Germinal center (tissue), 1 donor: Measurements from ENCODE around the gene SGCD.

ENCODE experiments used
- DNase-seq: peaks from one replicate; pipeline ENCODE4 v3.0.0; 2012; ENCODE audit warnings: mixed read lengths, low spot score

Gene SGCD

DNA sequence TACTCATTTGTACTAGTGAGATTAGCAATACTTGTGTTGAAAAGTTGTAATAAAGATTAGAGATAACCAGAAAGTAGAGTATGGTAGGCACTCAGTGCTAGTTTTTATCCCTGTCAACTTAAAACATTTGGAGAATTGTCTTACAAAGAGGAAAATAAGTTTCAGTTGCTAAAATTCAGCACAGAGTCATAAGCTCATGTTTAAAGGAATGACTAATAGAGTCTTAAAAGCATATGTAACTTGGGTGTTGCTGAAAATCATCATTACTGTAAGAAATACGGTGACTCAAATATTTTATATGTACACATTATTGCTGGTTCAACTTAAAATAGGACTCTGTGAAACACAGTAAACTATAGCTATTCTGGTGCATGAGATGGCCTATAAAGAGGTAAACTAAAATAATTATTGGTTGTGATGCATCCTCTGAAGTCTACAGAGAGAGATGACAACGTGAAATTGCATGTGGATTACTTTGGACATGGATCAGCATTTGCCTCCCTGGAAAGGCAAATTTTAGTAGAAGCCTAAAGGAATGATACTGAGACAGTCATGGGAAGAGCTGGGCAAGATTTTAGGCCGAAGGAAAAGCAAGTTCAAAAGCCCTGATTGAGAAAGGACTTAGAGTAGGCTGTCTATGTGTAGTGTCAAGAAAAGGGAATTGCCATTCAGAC, 34.6 kb downstream of the SGCD start:
- DNase-seq, result no peak

DNA sequence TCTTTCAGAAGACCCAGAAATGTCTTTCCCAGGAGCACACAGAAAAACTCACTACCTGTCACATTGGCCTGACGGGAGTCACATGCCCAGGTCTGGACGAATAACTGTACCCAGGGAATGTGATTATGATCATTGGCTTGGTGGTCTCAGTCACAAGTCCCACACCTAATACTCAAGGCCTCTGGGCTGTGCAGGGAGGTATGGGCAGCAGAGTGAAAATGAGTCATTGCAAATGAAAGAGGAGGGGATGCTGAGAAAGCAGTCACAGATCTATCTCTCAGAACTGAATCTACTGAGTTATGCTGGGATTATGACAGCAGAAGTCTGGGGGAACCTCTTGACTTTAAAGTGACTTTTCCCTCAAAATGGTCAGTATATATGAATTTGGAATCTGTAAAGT, 36.9 kb downstream of the SGCD start:
- no peak for DNase-seq

DNA sequence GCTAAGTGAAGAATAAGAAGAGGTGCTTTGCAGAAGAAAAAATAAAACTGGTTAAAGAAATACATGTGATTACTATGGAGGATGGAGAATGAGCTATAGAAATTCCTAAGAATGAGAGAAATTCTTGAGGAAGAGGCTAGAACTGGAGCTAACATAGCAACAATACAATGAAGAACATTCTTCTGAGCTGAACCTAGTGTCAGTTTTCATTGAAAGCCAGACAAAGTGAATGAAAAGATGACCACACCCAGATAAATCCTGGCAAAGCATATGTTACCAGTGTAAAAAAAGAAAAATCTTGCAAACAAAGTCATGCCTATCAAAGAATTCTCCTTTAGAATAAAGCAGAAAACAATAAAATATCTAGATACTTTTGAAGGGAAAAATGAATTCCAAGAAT, 39.6 kb downstream of the SGCD start:
- no peak for DNase-seq

DNA sequence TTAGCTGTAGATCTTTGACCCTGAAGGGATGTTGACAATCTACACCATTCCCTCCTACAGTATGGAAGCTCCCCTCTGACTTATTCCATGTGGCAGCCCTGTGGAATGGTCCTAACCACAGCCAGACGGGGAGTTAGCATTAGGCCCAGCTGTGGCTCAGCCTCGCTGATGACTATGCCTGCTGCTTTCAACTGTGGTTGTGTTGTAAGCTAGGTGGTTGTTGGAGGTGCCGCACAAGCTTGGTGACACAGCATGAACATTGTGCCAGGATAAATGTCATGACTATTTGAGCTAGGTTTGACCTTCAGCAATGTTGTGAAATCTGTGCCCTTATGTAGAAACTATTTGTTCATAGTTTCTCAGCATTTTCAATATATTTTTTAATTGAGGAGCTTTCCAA, 40.6 kb downstream of the SGCD start:
- DNase-seq, result no peak

DNA sequence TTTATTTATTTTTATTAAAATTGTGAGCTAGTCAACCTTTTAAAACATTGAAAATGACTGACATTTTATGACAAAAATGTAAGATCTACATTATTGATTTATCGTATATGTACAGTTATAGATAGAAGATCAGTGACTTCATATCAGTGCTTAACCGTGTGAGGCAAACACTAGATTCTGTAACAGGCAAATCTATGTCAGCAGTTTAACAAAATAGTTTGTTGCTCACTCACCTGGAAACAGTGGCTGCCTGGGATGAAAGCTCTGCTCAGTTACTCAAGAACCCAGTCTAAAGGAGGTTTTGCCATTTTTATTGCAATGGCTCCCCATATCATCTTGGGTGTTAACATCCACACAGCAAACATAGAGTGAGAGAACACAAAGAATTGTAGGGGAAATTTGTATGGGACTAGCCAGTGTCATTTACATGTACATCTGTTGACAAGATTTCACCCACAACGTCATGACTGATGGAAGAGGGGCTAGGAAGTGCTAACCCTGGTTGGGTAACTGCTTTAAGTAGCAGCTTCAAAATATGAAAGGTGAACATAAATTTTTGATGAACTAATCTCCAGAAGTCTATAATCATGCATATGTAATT, 49.0 kb downstream of the SGCD start:
- DNase-seq, result peak; percentile 8

DNA sequence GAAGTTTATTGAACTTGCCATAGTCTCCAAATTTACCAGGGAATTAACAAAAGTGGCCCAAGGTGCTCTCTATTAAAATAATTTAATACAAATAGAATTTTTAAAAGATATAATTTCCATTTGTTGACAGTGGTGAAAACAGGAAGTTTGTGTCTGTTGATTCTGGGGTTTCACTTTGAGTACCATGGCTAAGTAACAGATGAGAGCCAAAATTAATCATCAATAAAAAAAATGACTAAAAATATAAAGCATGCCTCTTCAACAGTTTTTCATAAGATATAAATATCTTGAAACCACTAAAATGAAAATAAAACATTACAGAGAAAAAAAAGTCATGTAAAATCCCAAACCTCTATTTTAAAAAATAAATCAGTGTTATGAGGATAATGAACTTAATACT, 49.8 kb downstream of the SGCD start:
- peak; percentile 3 for DNase-seq

DNA sequence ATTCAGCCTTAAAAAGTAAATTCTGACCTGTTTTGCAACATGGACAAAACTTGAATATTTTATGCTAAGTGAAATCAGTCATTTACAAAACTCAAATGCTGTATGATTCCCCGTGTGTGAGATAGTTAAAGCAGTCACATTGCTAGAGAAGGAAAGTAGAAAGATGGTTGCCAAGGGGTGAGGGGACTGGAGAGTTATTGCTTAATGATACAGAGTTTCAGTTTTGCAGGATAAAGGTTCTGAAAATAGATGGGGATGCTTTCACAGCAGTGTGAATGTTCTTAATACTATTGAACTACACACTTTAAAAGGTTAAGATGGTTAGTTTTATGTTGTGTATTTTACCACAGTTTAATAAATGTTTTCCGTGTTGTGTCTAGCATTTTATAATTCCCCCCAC, 51.2 kb downstream of the SGCD start:
- DNase-seq, result no peak

DNA sequence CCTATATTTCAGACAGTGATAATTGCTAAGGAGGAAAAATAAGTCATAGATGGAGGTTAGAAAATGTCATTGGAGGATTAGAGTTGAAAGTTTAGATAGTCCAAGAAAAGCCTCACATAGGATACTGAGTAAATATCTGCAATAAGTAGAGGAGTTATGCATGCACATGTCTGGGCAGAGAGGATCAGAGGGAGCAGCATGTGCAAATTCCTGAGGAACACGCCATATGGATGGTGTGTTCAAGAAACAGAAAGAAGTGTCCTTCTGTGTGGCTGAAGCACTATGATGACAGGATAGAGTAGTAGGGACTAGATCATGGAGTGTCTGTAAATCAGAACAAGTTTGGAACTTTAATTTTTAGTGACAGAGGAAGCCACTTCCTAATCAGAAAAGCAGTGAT, 52.2 kb downstream of the SGCD start:
- no peak for DNase-seq

DNA sequence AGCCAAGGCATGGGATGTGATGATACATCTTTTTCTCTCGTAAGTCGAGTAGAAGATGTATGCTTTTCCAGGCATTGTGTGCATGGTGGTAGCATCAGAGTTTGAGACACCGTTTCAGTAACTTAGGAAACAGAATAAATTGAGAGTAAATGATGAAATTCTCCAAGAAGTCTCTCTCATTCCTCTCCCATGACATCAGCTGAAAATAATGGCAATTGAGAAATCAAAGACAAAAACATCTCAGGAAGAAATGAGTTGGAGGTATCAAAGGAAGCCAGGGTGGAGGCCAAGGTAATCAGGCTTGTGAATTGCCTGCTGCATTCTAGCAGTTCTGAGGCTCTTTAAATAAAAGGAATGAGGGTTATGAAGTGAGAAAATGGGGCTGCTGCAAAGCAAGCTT, 53.9 kb downstream of the SGCD start:
- DNase-seq, result no peak

DNA sequence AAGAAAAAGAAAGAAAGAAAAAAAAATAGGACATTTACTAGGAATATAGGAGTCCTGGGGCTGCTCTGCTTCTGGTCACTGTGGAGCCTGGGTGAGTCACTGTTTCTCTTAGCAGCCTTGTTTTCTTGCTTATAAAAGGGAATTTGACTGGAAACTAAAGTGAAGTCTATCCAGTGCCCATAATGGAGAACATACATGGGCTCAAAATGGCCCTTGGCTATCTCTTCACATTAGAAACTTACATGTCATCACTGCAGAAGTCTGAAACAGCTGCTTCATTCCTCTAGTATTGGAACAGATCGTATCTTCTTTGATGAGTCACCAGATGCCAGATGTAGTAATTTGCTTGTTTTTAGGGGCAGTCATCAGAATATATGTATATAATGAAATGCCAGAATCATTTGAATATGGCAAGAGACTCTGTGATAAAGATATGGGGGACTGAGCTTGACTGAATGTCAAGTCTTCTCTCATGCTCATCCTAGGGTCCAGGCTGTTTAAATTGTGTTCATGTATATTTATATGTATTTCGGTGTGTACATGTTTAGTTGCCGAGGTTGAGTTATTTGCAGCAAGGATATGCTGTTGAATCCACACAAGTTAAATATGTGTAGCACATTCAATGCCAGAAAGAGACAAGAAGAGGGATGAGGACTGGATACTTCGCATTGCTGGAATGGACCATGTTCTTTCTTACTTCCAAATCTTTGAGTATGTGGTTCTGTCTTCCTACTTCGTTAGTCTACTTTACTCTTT, 56.7 kb downstream of the SGCD start:
- DNase-seq, result no peak

DNA sequence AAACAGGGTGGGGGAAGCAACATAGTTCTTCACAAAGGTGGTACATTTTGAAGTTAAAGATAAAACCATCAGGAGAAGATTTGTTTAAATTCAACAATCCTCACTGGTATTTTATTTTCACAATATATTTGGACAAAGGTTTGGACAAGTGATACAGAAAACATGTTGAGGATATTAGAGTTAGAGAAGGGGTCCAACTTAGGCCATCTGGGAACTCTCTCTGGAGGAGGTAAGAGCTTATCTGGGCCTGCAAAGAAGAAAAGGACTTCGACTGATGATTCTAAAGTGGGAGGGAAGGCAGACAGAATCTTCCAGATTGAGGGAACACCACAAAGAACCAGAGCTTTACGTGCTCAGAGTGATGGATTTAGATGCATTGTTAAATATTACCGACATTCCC, 58.5 kb downstream of the SGCD start:
- no peak for DNase-seq

DNA sequence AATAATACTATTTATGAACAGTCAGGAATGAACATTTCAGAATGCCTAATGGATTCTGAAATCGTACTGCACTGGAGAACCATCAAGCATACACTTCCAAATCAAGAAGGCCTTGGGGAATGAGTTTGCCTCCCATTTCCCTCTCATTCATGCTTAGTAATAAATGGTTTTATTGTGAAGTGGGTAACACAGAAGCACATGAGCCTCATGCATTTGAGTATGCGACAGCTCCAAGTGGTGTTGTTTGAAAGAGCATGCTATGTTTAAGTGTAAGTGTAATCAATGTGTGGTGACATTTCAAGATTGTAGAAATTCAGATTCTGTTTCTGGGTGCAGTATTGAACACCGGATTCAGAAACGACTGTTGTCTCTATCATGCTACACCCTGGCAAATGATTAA, 60.0 kb downstream of the SGCD start:
- DNase-seq, result no peak

DNA sequence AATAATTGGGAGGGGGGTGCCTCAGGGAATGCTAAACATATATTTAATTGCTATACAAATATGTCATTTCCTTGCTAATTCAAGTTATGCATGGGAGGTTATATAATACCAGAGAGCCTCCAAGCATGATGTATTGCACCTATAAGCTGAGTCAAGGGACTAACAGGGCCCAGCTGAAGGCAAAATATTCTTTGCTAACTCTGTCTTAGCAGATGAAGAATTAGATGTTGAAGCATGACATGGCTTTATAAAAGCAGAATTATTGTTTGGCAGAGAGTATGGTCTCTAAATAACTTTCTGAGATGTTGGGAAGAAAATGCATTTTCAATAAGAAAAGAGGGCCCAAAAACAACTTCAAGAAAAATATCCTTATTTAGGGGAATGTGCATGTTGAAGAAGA, 60.4 kb downstream of the SGCD start:
- no peak for DNase-seq

DNA sequence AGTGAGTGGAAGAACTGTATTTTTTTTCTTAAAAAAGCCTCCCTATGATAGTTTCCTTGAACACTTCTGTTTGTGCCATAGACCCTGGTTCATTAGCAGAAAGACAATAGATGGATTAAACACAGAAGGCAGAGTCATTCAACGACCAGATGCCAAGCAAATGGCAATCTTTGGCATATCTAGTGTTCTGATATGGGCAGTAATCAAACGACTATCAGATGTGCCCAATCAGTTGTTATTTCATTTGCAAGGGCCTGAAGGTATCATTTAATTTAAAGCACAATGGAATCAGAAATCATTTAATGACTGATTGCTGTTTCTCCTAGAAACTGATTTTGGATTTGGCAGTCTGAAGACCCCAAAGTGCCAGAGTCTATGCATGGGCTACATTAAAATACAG, 61.3 kb downstream of the SGCD start:
- no peak for DNase-seq

DNA sequence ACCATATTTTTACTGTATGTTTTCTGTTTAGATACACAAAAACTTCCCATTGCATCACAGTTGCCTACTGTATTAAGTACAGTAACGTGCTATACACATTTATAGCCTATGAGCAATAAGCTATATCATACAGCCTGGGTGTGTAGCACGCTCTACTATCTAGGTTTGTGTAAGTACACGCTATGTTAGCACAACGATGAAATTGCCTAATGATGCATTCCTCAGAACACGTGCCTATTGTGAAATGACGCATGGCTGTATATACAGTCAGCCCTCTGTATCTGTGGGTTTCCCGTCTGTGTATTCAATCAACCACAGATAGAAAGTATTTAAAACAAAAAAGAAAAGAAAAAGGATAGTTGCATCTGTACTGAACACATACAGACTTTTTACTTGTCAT, 64.2 kb downstream of the SGCD start:
- no peak for DNase-seq

DNA sequence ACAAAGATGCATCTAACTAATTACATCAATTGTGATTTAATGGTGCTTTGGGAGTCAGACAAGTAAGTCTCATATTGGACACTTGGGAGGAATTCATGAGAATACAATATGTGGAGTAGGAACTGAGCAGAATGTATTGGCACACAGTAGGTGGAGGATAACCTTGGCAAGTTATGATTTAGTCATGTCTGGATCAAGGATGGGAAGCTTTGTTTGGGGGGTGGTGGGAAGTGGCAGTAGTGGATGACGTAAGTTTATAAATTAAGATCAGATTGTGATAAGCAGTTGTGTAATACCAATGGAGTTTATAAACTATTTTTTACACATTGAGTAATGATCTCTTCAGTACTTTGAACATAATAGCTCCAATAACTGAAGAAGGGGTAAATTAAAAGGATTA, 67.0 kb downstream of the SGCD start:
- DNase-seq, result no peak

DNA sequence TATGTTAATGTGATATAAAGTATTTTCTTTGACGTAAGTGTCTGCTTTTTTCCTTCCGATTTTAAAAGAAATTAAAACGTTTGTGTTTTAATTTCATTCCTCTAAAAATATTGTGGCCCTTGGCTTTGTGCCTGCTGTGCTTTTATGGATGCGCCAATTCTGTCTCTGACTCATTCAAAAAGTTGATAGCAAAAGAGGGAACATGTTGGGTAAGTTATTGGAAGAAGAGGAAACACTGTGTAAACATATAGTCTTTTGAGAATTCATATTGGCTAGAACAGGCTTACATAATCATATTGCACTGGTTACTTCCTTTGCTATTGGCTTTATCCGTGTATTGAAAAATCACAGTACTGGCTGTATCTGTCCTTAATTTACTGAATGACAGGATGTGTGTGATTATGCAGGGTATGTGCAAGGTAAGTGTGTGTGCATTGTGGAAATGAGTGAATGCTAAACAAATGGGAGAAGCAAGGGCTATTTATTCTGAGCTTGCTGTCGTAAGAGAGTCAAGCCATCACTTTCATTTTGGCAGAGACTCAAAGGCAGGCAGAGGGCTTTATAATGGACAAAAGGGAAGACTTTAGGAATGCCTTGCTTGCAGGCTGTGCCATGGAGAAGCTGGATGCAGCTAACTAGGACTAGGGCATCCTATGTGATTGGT, 67.8 kb downstream of the SGCD start:
- no peak for DNase-seq

DNA sequence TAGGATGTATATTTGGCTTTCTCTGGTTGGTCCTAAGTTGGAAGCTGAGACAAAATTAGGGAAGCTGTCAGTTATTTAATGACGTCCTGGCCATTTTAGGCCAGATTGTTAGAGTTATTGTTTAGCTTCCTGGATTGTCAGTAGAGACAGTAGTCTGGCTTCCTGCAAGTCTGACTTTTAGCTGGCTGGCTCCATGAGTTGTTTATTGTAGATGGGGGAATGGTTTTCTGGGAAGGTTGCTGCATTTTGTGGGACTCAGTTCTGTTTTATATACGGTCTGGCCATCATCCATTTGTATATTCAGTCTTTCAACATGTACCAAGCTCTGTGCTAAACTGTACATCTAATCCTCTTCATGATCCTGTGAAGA, 68.3 kb downstream of the SGCD start:
- DNase-seq, result no peak

DNA sequence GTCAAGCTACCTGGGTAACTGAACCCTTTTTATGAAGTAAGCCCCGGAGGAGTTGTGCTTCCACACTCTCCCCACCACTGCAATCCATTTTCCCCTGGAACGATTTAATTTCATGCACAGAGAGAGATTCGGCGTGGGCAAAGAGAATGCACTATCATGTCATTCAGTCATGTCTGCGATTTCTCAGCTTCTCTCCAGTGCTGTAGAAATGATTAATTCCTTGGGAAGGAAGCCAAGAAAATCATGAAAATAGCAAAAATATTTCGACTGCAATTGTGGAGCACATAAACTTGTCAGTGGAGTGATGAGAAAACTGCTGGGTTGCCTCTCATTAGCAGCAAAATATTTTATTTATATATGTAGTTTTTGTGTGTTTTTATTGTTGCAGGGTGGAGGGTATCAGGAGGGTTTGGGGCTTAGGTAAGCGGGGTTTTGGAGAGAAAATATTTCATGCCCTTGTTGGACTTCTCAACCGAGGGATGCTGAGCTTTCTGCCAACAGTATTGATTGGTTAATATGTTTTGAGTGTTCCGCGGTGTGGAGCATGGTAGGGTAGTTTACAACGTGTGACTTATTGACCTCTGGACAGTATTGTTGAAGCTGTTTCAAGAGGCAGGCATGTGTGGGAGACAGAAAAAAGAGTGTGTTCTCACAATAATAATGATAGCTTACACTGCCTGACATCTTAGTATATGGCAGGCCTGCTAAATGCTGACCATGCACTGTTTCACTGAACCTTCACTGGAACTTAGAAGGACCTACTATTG, 69.3 kb downstream of the SGCD start:
- no peak for DNase-seq

DNA sequence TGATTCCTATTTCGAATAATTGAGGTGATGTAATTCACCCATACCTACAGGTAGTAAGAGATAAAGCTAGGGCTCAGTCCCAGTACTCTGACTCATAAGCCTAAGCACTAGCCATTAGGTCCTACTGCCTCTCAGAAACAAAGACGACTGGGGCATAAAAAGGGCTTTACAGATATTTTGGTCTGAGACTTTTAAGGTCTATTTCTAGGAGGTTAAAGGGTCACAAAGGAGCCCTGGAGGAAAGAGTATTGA, 69.8 kb downstream of the SGCD start:
- no peak for DNase-seq

DNA sequence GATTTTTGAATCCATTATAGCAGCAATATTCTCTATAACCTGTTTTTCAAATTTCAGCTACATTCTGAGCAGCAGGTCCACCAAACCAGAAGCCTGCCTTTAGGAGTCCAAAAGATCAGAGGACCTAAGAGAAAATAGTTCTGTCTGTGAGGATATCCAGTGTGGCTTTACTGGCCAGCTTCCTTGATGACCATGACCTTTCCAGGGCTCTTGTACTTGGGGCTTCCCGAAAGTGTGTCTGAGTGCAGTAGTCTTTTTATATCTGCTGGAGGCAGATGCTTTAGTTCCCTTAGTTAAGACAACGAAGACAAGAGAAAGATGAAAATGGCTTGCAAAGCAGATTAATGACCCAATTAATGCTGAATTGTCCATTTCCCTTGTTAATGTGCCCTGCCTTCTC, 72.4 kb downstream of the SGCD start:
- no peak for DNase-seq

DNA sequence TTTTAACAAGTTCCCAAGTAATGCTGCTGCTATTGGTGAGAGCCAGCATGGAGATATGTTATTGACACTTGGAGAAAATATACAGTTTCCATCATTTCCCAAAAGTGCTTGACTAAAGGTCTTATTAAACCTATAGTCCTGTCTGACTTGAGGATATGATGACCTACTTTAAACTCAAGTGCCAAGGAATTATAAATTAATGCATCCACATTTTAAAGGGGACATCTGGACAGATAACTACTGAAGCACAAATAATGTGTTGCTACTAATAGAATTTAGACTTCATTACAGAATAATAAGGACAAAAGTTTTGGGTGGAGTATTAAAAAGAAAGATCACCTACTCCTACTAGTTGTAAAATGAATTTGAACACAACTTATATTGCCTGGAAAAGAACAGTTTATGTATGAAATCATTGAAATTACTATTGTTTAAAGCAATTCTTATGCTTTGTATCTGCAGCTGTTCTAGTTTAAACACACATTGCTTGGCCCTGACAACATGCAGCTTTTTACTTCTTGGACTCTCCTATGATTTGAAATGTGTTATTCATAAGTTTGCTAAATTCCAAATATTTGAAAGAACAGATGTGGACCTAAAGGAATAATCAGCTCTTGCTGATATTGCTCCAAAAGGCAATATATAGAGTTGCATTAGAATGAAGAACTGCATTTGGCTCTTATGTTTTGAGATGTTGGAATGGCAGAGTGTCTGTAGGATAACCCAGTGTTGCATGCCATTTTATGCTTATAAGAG, 73.4 kb downstream of the SGCD start:
- no peak for DNase-seq
